Endothelial cell of umbilical vein (primary cell): Measurements from ENCODE around the gene RP2. TPM values are rescaled to one million over a fixed set of nuclear protein-coding genes. Genes with fewer than 3 reads are reported as not detected.

Experiments
- BruUV-seq: library from RNA; stranded (reverse); fragments of 400-500 nt; replicated peaks from 2 replicates; lab custom pipeline; 2021; lab: Mats Ljungman, UMichigan
- CTCF ChIA-PET: fragments of 300-600, 350-600 bp; sonication (Branson Sonifier 250); formaldehyde crosslinking; loops from one replicate; lab custom pipeline; 2021; ENCODE audit warnings: antibody characterized with exemption, inconsistent platforms; lab: Charles Lee
- POLR2A ChIA-PET: fragments of 300-600, 350-600 bp; sonication (Branson Sonifier 250); formaldehyde crosslinking; loops from one replicate; lab custom pipeline; 2021; ENCODE audit warnings: antibody characterized with exemption, inconsistent platforms; lab: Charles Lee
- DNase-seq: peaks from one replicate; pipeline ENCODE4 v3.0.0-alpha.2; 2011; ENCODE audit warnings: low read depth, low spot score
- FAIRE-seq: peaks from 2 replicates; lab custom pipeline; 2011; peaks lifted over from hg19 to GRCh38; lab: Jason Lieb, UNC
- H2AFZ ChIP-seq: 2 replicates; pipeline ENCODE4 v1.6.0; 2012; ENCODE audit warnings: low read depth, low read length, control low read depth, inconsistent platforms
- H3K27ac ChIP-seq: 2 replicates; pipeline ENCODE4 v1.5.1; 2011; ENCODE audit warnings: low read depth, mild to moderate bottlenecking, control low read depth, low read length, moderate library complexity; ENCODE audit not compliant: insufficient read depth
- H3K27me3 ChIP-seq, 2 experiments: 2 replicates each; pipeline versions ENCODE4 v1.6.0 to v1.6.1; 2011; ENCODE audit warnings: low read length in 2 of 2, mixed read lengths in 1 of 2; ENCODE audit not compliant: control insufficient read depth in 2 of 2, insufficient read depth in 2 of 2
- H3K36me3 ChIP-seq, 2 experiments: 2 replicates in 1 of 2; 3 replicates in 1 of 2; pipeline ENCODE4 v1.5.1; 2011; ENCODE audit warnings: low read length in 2 of 2, mild to moderate bottlenecking in 1 of 2, moderate library complexity in 1 of 2; ENCODE audit not compliant: control insufficient read depth in 2 of 2, insufficient read depth in 2 of 2; ENCODE audit errors: extremely low read depth in 1 of 2
- H3K4me1 ChIP-seq: 3 replicates; pipeline ENCODE4 v1.5.1; 2011; ENCODE audit warnings: mild to moderate bottlenecking, low read length; ENCODE audit not compliant: control insufficient read depth, insufficient read depth; ENCODE audit errors: extremely low read depth
- H3K4me2 ChIP-seq: 2 replicates; pipeline ENCODE4 v1.6.1; 2011; ENCODE audit warnings: low read length, control low read depth, mixed read lengths; ENCODE audit not compliant: insufficient read depth
- H3K4me3 ChIP-seq, 3 experiments: fragments of 200-600 bp in 1 of 3; sonication (generic), shearing (Covaris generic) in 1 of 3; replicated peaks in 1 of 3; 2 replicates each; pipeline ENCODE4 v1.5.1; 2011 to 2016; ENCODE audit warnings: control low read depth in 3 of 3, low read length in 3 of 3, mild to moderate bottlenecking in 2 of 3, inconsistent platforms in 1 of 3, low read depth in 1 of 3, moderate library complexity in 1 of 3; ENCODE audit not compliant: insufficient read depth in 1 of 3
- H3K79me2 ChIP-seq: 2 replicates; pipeline ENCODE4 v1.6.0; 2012; ENCODE audit warnings: low read length, inconsistent platforms; ENCODE audit not compliant: control insufficient read depth, insufficient read depth
- H3K9ac ChIP-seq: replicated peaks from 2 replicates; pipeline ENCODE3; 2011; ENCODE audit warnings: low read length, control low read depth; ENCODE audit not compliant: insufficient read depth; ENCODE audit errors: extremely low read depth
- H3K9me1 ChIP-seq: replicated peaks from 3 replicates; pipeline ENCODE4 v1.6.0; 2011; ENCODE audit warnings: mild to moderate bottlenecking, low read length; ENCODE audit not compliant: control insufficient read depth, insufficient read depth; ENCODE audit errors: extremely low read depth
- H3K9me3 ChIP-seq: replicated peaks from 2 replicates; pipeline ENCODE4 v1.5.1; 2012; ENCODE audit warnings: low read length, inconsistent platforms; ENCODE audit not compliant: control insufficient read depth, insufficient read depth
- H4K20me1 ChIP-seq: replicated peaks from 2 replicates; pipeline ENCODE3; 2011; ENCODE audit warnings: mild to moderate bottlenecking, low read length; ENCODE audit not compliant: control insufficient read depth, insufficient read depth; ENCODE audit errors: extremely low read depth
- CTCF ChIP-seq, 2 donors: IDR thresholded peaks; 1 replicate in 1 of 2; 2 replicates in 1 of 2; pipeline ENCODE4 v1.5.1; 2011; ENCODE audit warnings: low read length in 2 of 2, mild to moderate bottlenecking in 2 of 2, moderate library complexity in 2 of 2, control low read depth in 1 of 2, inconsistent platforms in 1 of 2, low read depth in 1 of 2; ENCODE audit not compliant: insufficient read depth in 1 of 2; ENCODE audit errors: extremely low read depth in 1 of 2
- EZH2 ChIP-seq: IDR thresholded peaks from 2 replicates; pipeline ENCODE4 v1.6.1; 2012; ENCODE audit warnings: borderline replicate concordance, low read depth, mild to moderate bottlenecking, moderate library complexity, low read length, inconsistent platforms; ENCODE audit not compliant: severe bottlenecking
- FOS ChIP-seq: IDR thresholded peaks from 2 replicates; pipeline ENCODE4 v1.6.1; 2011; ENCODE audit warnings: mild to moderate bottlenecking, low read length, moderate library complexity, borderline replicate concordance; ENCODE audit not compliant: insufficient read depth
- GATA2 ChIP-seq: IDR thresholded peaks from 2 replicates; pipeline ENCODE4 v1.7.0; 2011; ENCODE audit warnings: low read depth, mild to moderate bottlenecking, moderate library complexity, mixed read lengths, low read length; ENCODE audit not compliant: insufficient read length, insufficient read depth
- JUN ChIP-seq: IDR thresholded peaks from 2 replicates; pipeline ENCODE4 v1.6.1; 2011; ENCODE audit warnings: borderline replicate concordance, low read depth; ENCODE audit not compliant: insufficient read length, insufficient read depth
- MAX ChIP-seq: IDR thresholded peaks from 2 replicates; pipeline ENCODE4 v1.6.1; 2011; ENCODE audit not compliant: insufficient read depth, insufficient read length
- MYC ChIP-seq: IDR thresholded peaks from one replicate; pipeline ENCODE4 v1.6.1; 2011; ENCODE audit warnings: mild to moderate bottlenecking, low read depth, low read length
- POLR2A ChIP-seq: IDR thresholded peaks from 2 replicates; pipeline ENCODE4 v1.6.1; 2012; ENCODE audit warnings: low read depth, mild to moderate bottlenecking, control low read depth, low read length
- POLR2AphosphoS5 ChIP-seq: IDR thresholded peaks from 2 replicates; pipeline ENCODE4 v1.6.1; 2012; ENCODE audit warnings: low read depth, mild to moderate bottlenecking, control low read depth, low read length, moderate library complexity; ENCODE audit not compliant: insufficient read depth
- dilution Hi-C: fragments of 300-500 bp; cut with MboI; formaldehyde crosslinking; loops from one replicate; pipeline ENCODE4 v1.15.0; 2019; ENCODE audit warnings: low sequenced_read_pairs; ENCODE audit not compliant: extremely low pct_ligation_motif_present
- intact Hi-C: fragments of 100-400 bp; cut with micrococcal nuclease; formaldehyde crosslinking; loops from one replicate; pipeline ENCODE4 v1.10.0; 2022
- polyA plus RNA-seq, 4 experiments: library from polyadenylated mRNA; depleted of rRNA in 3 of 4; stranded (reverse) in 3 of 4; unstranded in 1 of 4; fragments of >200 nt; gene quantifications; 2 replicates each; pipeline versions ENCODE4 v1.2.1 to v1.2.3, GENCODE V29; 2011 to 2012; ENCODE audit warnings: missing spikeins in 1 of 4
- total RNA-seq: library from RNA; stranded (reverse); gene quantifications from 2 replicates; pipeline ENCODE4 v1.2.3, GENCODE V29; 2021

Gene RP2
- total and polyA plus RNA-seq, 2 donors (not counting 3 experiments of a cell fraction or from before 2014, with no cell fraction given), result 7.4 to 20.5 TPM

- intact Hi-C loops, result no loop called here
- H3K79me2 ChIP-seq, result peaks cover 6% of the 10 kb centered on the region
- CTCF ChIA-PET, result no interaction called here
- H3K9me3 ChIP-seq, result no peaks in the 10 kb centered on the region
- no peak overlapping the region for H3K9ac ChIP-seq
- H3K27me3 ChIP-seq, result no peaks in the 10 kb centered on the region
- H3K4me2 ChIP-seq, result no peak overlapping the region
- H3K4me3 ChIP-seq, result no peak overlapping the region
- dilution Hi-C loops, result no loop called here
- H4K20me1 ChIP-seq, result no peaks in the 10 kb centered on the region
- no peak overlapping the region for H3K27ac ChIP-seq
- peaks cover 17% of the 10 kb centered on the region for H3K4me1 ChIP-seq
- FAIRE-seq (no peak), DNase-seq (no peak)
- BruUV-seq, result no TSS peak
- POLR2A ChIA-PET, result no interaction called here
- H3K9me1 ChIP-seq, result no peaks in the 10 kb centered on the region
- TF ChIP-seq POLR2AphosphoS5 (no peak), POLR2A (no peak), MAX (no peak), GATA2 (no peak), MYC (no peak), CTCF (IDR thresholded peaks at IDR 0.05; ENCODE audit: extremely low read depth in 1 of 2, insufficient read depth in 1 of 2, low read depth in 1 of 2, low read length in 2 of 2) (no peak), JUN (no peak), FOS (no peak), EZH2 (no peak)
- H2AFZ ChIP-seq, result no peak overlapping the region
- H3K36me3 ChIP-seq, result no peaks in the 10 kb centered on the region
These were observed 90.9 kb downstream of the RP2 start for GRCh38 chrX:46927718-46928117.
